Osteoblast (primary cell): ENCODE data around the gene RBM18. TPM values are rescaled to one million over a fixed set of nuclear protein-coding genes. Genes with fewer than 3 reads are reported as not detected.
A peak's percentile ranks its signal among the peaks of the same experiment; 100 is the strongest.

ENCODE experiments used
- DNase-seq: peaks from one replicate; pipeline ENCODE4 v3.0.0; 2011; ENCODE audit warnings: low spot score, mixed read lengths; ENCODE audit not compliant: insufficient read length; ENCODE audit errors: missing footprints
- H2AFZ ChIP-seq: 2 replicates; pipeline ENCODE4 v1.6.0; 2011; ENCODE audit warnings: mild to moderate bottlenecking, low read length
- H3K27ac ChIP-seq: 2 replicates; pipeline ENCODE4 v1.5.1; 2011; ENCODE audit warnings: mild to moderate bottlenecking, low read depth, low read length, moderate library complexity
- H3K27me3 ChIP-seq: 2 replicates; pipeline ENCODE4 v1.6.0; 2012; ENCODE audit warnings: mild to moderate bottlenecking, control low read depth, inconsistent platforms, low read length, moderate library complexity; ENCODE audit not compliant: insufficient read depth
- H3K36me3 ChIP-seq: 2 replicates; pipeline ENCODE4 v1.5.1; 2011; ENCODE audit warnings: mild to moderate bottlenecking, low read length, control low read depth, moderate library complexity; ENCODE audit not compliant: insufficient read depth
- H3K4me1 ChIP-seq: 2 replicates; pipeline ENCODE4 v1.5.1; 2011; ENCODE audit warnings: mild to moderate bottlenecking, low read length, control low read depth, moderate library complexity; ENCODE audit not compliant: insufficient read depth
- H3K4me2 ChIP-seq: 2 replicates; pipeline ENCODE4 v1.6.0; 2011; ENCODE audit warnings: mild to moderate bottlenecking, low read length; ENCODE audit not compliant: insufficient read depth
- H3K4me3 ChIP-seq: fragments of 200-600 bp; sonication (generic); 3 replicates; pipeline ENCODE4 v1.5.1; 2012; ENCODE audit warnings: mild to moderate bottlenecking, low read length, inconsistent platforms; ENCODE audit not compliant: insufficient read depth
- H3K79me2 ChIP-seq: 2 replicates; pipeline ENCODE4 v1.6.0; 2012; ENCODE audit warnings: mild to moderate bottlenecking, low read length, control low read depth, inconsistent platforms; ENCODE audit not compliant: insufficient read depth
- H3K9me3 ChIP-seq: 2 replicates; pipeline ENCODE4 v1.5.1; 2011; ENCODE audit warnings: low read depth, low read length, control low read depth
- H4K20me1 ChIP-seq: 2 replicates; pipeline ENCODE4 v1.6.0; 2012; ENCODE audit warnings: mild to moderate bottlenecking, low read length, control low read depth; ENCODE audit not compliant: insufficient read depth
- CTCF ChIP-seq: IDR thresholded peaks from 2 replicates; pipeline ENCODE4 v1.5.1; 2011; ENCODE audit warnings: mild to moderate bottlenecking, low read depth, low read length, moderate library complexity; ENCODE audit errors: extremely low read depth
- total RNA-seq: library from RNA; depleted of rRNA; stranded (reverse); fragments of >200 nt; gene quantifications from 2 replicates; pipeline ENCODE4 v1.2.3, GENCODE V29; 2012

RBM18 gene
- total RNA-seq, 1 donor: 10.9 TPM

DNA sequence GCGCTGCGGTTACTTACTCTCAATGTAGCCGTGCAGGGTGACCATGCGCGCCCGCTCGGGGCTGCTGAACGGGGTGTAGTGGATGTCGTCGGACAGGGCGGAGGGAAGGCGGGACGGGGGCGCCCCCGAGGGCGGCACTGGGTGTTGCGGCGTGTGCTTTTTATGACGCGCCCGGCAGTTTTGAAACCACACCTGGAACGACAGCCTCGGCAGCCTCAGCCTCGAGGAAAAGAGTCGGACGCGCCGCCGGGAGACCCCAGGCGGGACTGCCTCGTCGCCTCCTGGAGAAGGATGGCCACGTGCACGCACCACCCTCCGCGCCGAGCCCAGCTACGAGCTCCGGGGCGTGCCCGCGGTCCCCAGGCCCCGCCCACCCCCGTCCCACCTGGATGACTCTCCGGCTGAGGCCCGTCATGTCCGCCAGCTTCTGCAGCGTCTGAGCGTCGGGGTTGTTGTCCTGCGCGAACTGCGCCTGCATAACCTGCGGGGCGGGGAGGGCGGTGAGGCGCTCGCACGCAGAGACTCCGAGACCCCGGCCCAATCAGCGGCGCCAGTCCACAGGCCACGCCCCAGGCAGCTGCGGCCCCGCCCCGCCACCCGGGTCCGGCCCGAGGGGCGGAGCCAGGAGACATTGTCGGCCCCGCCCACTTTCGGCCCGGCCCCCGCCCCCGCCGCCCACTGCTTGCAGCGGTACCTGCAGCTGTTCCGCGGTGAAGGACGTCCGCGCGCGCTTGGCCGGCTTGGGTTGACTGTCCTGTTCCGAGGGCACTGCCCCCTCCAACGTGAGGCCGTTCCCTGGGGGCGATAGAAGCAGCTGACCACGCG lies 50.8 kb downstream of the RBM18 start:
- H3K79me2 ChIP-seq: no peaks in the 10 kb centered on the region
- H3K4me1 ChIP-seq: peaks cover 7% of the 10 kb centered on the region
- no peak overlapping the region for H2AFZ ChIP-seq
- H3K9me3 ChIP-seq: no peaks in the 10 kb centered on the region
- H3K27ac ChIP-seq: no peak overlapping the region
- no peak for TF ChIP-seq CTCF
- peak; percentile 77 for DNase-seq
- peak overlapping the region; percentile 42 for H3K4me3 ChIP-seq
- peaks cover 77% of the 10 kb centered on the region for H3K27me3 ChIP-seq
- H4K20me1 ChIP-seq: no peaks in the 10 kb centered on the region
- H3K36me3 ChIP-seq: no peaks in the 10 kb centered on the region
- peak overlapping the region; percentile 48 for H3K4me2 ChIP-seq

DNA sequence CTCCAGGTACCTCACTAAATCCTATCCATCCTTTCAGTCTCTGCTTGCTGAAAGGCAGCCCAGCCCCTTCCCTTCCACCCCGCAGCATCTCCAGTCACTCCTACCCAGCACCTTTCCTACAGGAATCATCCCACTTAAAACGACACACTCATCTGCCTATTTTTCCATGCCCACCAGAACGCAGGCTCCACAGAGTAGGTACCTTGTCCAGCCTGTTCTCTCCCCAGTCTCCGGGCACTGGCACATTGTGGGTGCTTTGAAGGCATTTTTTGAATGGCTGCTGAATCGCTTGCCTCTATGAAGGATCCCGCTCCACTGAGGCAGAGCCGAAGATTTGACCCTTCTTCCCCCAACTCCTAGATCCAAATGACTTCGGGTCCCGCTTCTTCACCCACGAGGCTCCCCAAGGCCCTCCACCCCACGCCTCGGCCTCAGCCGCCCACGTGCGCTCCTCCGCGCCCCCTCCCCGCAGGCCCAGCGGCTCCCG lies 51.5 kb downstream of the RBM18 start:
- Histone ChIP-seq H4K20me1 (no peaks in the 10 kb centered on the region), H3K9me3 (no peaks in the 10 kb centered on the region), H3K27me3 (peaks cover 70% of the 10 kb centered on the region), H3K4me1 (peaks cover under 1% of the 10 kb centered on the region), H3K4me3 (no peak overlapping the region), H3K79me2 (no peaks in the 10 kb centered on the region), H3K4me2 (peak overlapping the region; percentile 48), H3K36me3 (no peaks in the 10 kb centered on the region), H2AFZ (no peak overlapping the region), H3K27ac (no peak overlapping the region)
- DNase-seq: peak; percentile 75
- TF ChIP-seq CTCF: no peak

GRCh38 chr9:122212473-122213004 lies 52.1 kb downstream of the RBM18 start:
- no peaks in the 10 kb centered on the region for H4K20me1 ChIP-seq
- H3K36me3 ChIP-seq: no peaks in the 10 kb centered on the region
- no peaks in the 10 kb centered on the region for H3K79me2 ChIP-seq
- H3K9me3 ChIP-seq: no peaks in the 10 kb centered on the region
- no peak overlapping the region for H2AFZ ChIP-seq
- DNase-seq: peak; percentile 67
- H3K27ac ChIP-seq: no peak overlapping the region
- H3K4me1 ChIP-seq: no peaks in the 10 kb centered on the region
- no peak for TF ChIP-seq CTCF
- H3K4me3 ChIP-seq: no peak overlapping the region
- H3K27me3 ChIP-seq: peaks cover 64% of the 10 kb centered on the region
- H3K4me2 ChIP-seq: no peak overlapping the region

DNA sequence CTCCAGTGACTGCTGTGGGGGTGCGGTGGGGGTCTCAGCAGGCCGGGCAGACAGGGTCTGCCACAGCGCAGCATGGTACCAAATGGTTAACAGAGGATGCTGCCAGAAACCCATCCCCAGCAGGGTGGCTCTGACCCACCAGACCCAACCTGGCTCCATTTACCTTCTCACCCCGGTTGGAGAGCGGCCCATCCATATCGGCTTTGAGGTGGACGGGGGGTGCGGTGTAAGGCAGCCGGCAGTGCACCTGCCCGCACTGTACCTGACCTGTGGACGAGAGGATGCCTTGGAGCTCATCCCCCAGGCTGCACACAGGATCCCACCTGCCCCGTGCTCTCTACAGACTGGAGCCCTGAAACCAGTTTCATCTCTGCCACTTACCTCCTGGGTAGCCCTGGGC lies 55.2 kb downstream of the RBM18 start:
- H3K9me3 ChIP-seq: no peaks in the 10 kb centered on the region
- no peak overlapping the region for H3K4me3 ChIP-seq
- no peaks in the 10 kb centered on the region for H3K79me2 ChIP-seq
- no peak overlapping the region for H2AFZ ChIP-seq
- H4K20me1 ChIP-seq: no peaks in the 10 kb centered on the region
- peak; percentile 34 for DNase-seq
- TF ChIP-seq CTCF: no peak
- H3K36me3 ChIP-seq: no peaks in the 10 kb centered on the region
- H3K4me2 ChIP-seq: no peak overlapping the region
- no peak overlapping the region for H3K27ac ChIP-seq
- peaks cover 35% of the 10 kb centered on the region for H3K27me3 ChIP-seq
- peaks cover 16% of the 10 kb centered on the region for H3K4me1 ChIP-seq
